NCI-H2029 (cell line): ENCODE data around the gene KSR2.

Experiments
- DNase-seq: peaks from one replicate; lab custom pipeline; 2025; lab: John Stamatoyannopoulos, UW

The KSR2 gene

DNA sequence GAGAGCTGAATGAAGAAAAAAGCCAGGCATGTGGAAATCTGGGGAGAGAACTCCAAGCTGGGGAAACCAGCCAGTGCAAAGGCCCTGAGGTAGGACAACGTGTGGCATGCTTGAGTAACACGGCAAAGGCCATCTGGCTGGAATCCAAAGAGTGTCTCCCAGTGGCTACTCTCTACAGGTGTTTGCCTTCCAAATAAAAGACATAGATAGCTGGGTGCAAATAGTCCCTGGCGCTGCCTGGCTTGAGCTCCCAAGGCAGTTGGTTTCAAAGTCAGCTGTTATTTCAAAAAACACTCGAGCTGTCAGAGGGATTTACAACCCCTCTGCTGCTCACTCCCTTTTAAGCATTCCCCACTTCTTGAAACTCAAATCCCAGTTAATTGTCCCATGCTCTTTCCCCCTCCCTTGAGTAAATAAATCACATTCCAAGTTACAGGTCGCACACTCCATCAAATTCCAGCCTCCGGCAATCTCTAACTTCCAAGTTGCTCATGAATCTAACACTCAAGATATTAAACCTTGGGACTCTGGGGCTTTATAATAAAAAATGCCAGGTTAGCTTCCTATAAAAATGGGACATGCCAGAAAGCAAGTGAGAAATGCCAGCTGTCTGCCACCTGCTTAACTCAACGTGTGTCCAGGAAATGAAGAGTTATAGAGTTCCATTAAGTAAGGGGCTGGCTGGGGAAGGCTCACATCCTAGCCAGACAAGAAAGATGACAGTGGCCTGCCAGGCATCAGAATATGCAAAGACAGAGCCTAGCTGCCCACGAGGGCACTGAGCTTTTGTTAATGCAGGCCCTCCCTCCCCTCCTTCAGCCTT is 473.7 kb downstream of the KSR2 start:
- DNase-seq: peak; percentile 53

DNA sequence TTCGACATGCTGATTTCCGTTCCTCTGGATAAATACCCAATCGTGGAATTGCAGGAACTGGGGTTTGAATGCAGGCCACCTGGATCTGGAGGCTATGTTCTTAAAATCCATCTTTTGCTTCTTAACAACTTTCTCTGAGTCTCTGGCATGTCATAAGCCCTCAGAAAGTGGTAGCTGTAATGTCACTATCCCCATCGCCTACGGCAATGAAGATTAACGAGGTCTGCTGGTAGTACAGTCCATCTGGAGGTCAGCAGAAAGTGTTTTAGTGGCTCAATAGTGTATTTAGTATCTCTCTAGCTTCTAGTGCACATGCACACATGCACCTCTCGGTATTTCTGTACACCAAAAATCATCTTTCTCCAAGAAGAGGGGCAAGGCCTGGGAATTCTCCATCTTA is 477.1 kb downstream of the KSR2 start:
- no peak for DNase-seq

DNA sequence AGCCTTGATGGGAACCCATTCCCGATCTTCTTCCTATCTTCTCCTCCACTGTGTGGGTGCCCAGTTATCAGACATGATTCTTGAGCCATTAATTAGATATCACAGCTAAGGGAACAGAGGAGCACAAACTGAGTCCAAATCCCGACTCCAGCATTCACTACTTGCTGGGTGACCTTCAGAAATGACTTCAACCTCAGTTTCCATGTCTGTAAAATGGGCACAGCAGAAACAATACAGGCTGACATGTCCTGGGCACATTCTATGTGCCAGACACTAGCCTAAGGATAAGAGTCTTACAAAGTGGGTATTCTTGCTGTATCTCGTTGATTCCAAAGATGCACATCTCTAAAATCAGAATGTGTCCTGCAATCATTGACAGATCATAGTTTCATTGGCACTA is 478.7 kb downstream of the KSR2 start:
- no peak for DNase-seq

DNA sequence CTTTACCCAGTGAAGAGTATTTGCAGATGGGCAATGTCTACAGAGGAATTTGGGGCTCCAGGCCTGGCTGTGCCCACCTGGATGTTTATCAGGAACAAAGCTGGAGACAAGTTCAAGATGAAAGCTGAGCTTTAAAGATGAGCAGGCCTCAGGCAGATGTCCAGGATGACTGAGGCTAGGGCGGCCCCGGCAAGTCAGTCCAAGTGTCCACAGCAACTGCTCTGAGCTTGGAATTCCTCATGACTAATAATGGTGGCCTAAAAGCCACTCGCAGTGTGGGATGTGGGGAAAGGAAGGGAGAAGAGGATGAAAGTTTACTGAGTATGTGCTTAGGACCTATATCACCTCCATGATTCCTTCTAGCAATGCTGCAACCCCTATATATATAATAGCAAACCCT is 479.1 kb downstream of the KSR2 start:
- no peak for DNase-seq

DNA sequence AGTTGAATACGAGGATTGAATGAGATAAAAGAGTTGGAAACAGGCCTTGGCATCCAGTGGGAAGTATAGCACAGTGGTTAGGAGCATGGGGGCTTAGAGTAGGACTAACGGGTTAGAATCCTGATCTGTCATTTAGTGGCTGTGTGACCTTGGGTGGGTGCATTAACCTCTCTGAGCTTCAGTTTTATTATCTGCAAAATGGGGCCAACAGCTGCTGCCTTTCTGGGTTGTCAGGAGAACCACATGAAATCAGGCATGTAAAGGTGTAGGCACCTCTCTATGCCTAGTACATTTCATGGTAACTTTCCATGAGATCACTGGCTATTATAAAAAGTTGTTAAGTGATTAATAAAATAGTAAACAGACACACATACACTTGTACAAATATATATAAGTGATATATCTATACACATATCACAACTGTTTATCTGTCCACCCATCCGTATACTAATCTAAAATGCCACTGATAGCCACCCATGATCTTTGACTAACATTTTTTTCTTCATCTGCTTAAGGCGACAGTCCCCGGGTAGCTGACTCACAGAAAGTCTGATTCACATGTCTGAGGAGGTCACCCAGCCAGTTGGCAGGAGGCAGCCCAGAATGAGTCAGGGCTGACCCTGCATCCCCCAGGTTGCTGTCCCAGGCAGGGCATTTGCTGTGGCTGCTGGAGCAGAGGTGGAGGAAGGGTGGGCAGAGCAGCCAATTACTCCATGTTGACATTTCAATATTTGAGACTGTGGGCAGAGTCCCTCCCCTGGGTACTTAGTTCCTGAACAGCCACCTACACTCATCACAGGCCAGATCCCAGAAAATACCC is 481.7 kb downstream of the KSR2 start:
- no peak for DNase-seq

DNA sequence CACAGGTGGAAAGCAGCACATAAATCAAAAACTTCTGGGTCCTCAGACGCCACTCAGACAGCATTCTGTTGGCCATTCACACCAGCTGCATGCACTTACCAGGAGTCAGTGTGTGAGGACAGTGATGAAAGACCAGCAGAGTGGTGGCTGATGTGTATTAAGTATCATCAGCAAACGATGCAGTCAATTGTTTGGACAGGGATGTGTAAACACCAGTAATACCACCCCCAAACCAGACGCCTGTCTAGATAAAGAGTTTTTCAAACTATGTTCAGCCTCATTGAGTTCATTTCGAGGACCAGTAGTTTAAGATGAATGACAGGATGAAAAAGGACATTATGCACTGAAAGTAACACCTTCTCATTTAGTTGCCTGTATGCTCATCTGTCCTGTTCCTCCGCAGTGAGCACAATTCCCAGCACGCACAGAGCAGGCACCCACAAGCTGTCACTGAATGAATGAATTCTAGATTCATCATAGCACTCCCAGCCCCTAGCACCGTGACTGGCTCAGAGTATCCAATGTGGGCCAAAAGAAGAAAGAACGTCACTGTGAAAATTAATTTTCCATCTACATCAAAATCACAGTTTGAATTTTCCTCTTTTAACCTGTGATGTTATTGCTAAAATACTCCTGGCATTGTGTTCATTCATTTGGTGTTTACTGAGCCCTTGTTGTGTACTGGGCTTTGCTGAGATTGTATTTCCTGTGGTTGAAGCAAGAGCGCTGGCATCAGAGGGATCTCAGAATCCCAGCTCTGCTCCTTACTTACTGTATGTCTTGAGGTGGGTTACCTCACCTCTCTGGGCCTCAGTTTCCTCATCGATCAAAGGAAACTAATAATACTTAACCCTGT is 482.6 kb downstream of the KSR2 start:
- DNase-seq: peak; percentile 95

DNA sequence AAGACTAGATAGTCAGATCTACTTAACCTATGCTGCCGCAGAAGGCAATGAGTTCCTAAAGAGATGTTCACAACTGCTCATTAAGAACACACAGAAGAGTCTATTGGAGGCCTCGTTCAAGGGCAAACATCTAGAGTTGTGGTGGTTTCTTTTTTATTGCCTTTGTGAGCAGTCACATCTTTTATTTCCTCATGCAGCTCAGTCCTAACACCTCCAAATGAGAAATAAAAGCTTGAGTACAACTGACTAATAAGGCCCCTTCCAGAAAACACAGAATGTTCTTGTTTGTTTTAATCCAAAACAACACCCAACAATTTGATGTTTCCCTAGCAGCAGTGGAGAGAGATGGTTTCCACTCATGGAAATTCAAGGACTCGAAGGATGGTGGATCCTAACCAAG is 483.9 kb downstream of the KSR2 start:
- no peak for DNase-seq

DNA sequence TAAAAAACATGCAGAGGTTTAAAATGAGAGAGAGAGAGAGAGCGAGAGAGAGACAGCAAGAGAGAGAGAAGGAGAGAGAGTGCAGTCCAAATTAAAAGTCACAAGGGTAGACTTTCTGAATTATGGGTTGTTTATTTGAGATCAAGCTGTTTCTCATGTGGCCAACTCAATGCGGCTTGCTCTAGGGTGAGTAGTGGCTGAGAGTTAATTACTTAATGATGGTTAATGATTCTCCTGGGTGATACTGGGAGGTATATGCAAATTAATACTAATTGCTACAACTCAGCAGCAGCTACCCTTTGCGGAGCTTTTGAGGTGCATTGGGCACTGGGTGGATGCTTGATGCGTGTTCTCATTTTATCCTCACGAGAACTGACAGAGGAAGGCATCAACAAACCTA is 485.3 kb downstream of the KSR2 start:
- no peak for DNase-seq

DNA sequence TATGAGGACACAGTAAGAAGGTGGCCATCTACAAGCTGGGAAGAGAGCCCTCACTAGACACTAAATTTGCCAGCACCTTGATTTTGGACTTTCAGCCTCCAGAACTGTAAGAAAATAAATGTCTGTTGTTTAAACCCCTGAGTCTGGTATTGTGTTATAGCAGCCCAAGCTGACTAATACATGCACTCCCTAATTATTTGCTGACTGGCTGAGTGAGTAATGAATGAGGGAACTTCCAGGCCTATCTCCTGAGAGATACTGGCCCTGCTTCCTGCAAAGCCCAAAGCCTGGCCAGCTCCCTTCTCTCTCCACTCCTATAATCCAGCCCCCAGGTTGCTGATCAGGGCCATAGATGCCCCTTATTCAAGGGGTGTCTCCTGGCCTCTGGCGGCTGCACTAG is 487.3 kb downstream of the KSR2 start:
- no peak for DNase-seq

DNA sequence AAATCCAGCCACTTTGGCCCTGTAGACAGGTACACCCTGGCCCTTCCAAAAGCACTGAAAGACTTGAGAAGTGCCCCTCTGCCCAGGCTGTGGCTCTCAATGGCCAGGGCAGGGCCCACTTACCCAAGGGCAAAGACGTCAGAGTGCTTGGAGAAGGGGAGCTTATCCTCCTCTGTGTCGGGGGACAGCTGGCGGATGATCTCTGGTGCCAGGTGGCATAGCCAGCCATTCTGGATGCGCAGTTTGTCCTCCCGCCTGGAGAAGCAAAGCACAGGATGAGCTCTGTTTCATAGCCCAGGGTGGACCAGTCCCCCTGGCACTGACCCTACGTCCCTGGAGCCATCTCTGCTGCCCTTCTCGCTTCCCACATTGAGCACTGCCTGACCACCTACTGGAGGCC is 492.4 kb downstream of the KSR2 start:
- DNase-seq: no peak

DNA sequence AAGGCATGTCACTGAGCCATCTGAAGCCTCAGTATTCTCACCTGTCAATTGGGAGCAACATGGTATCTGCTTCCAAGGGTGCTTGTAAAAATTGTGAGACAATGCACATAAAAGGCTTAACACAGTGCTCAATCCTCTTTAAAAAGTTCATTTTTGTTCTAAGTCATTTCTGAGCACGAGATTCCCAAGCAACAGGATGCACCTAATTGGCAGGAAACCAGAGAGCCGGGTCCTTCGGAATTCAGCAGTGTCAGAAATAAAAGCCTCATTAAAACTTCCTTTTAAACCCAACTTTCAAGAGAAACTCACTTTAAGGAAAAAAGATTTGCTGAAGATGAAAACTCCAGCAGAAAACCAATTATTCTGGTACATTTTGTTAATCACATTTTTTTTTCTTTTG is 494.9 kb downstream of the KSR2 start:
- no peak for DNase-seq

DNA sequence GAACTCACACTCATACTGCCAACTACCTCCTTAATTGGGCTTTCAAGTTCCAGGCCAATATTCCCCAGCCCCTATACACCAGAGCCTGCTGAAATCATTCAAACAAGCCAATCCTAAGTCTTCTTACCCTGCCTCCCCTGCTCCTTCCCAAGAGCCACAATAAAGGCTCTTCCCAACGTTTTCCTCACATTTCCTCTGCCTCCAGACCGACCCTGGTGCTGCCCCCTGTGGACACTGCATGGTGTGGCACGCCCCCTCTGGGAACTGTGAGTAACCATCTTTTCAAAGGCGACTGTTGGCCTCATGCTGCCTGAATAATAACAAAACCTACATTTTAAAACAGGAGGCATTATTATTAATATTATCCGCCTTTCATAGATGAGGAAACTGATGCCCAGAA is 495.8 kb downstream of the KSR2 start:
- no peak for DNase-seq

DNA sequence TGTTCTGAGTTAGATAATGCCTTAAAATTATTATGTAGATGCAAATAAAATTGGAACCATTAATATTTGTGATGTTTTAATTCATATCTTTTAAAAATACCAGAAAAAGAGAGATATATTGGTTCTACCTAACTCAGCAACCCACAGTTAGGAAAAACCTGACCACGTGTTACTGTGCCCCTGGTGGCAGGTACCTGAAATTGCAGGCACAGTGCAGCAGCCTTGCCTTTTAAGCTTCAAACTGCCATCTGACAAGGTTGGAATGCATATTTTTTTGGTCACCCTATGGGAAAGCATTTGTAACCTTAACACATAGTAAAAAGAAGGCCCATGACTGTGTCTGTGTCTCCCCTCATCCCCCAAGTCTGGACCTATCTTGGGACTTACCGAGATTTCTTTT is 498.0 kb downstream of the KSR2 start:
- DNase-seq: no peak

DNA sequence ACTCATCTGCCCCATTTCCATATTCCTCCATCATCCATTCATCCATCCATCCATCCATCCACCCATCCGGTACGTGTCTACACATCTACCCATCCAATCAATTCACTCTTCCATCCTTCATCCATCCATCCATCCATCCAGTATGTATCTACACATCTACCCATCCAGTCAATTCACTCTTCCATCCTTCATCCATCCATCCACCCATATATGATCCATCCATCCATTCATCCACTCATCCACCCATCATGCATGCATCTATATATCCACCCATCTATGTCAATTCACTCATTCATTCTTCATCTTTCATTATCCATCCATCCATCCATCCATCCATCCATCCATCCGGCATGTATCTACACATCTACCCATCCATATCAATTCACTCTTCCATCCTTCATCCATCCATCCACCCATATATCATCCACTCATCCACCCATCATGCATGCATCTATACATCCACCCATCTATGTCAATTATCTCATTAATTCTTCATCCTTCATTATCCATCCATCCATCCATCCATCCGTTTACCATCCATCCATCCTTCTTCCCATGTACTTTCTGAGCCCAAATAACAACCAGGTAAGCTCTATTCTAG is 498.8 kb downstream of the KSR2 start:
- DNase-seq: no peak

DNA sequence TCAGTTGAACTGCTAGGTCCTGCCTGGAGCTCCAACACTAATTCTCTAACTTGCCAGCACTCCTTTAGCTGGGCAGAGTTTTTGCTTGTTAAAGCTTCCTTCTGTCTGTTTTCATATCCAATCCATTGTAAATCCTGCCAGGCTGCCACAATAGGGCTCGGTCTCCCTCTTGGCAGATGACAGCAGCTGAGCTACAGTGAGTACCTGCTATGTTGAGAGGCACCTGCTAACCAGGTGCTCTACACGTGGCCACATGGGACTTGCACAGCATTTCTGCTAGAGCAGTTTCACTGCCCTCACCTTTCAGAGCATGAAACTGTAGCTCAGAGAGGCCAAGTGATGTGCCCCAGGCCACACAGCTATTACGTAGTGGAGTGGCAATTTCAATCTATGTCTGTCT is 500.8 kb downstream of the KSR2 start:
- peak; percentile 73 for DNase-seq

DNA sequence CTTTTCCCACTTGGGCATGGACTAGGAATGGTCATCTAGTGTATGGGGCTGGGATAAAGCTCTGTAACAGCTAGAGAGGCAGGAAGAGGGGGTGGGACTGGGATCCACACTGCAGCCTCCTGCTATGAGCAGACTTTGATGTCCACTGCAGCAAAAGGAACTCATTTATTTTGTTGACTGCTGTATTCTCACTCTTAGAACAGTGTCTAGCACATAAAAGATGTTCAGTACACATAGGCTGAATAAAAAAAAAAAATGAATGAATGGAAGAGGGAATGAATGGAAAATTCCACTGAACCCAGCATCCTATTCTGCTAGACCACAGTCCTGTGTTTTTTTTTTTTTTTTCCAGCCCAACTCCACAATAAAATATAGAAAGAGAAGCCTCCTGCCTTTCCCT is 501.2 kb downstream of the KSR2 start:
- no peak for DNase-seq

DNA sequence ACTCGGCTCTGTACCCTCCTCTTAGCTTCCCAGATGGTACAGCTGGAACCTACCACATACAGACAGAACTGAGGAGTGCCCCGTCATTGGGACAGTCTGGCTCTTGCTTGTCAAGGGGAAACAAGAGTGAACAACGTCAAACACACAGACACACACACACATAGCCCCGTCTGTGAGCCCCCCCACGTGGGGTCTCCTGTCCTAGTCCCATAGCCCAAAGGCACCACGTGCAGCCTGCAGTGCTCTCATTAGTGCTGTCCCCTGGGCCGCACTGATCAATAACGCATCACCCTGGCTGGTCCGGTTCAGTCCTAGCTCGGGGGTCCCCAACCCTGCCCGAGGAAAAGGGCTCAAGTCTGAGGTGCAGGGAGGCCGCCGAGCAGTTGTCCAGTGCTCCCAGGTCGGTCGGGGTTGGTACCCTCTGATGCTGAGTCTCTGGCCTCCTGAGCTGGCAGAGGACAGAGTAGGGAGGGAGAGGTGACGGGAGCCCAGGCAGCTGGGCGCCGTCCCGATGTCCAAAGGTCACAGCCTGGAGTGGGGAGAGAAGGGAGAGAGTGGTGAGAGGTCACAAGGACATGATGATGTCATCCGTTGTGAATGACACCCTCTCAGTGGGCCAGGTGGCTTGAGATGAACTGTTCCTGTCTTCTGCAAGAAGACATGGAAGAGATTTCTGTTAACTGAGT is 502.0 kb downstream of the KSR2 start:
- DNase-seq: no peak

DNA sequence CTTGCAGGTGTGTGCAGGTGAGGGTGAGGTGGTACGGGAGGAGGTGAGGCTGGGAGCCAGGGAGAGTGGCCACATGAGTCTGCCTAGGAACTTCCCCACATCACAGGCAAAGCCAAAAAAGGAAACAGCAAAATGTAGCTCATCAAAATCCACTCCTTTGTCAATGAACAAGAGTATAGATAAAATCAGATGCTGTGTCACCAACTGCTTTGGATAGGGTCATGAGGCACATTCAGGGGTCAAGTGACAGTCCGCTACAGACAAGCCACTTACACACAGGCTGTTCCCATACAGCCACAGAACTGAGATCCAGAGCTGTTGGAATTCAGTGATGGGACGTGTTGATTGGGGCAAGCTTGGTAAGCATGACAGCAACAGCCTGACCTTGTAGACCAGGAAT is 507.1 kb downstream of the KSR2 start:
- no peak for DNase-seq

DNA sequence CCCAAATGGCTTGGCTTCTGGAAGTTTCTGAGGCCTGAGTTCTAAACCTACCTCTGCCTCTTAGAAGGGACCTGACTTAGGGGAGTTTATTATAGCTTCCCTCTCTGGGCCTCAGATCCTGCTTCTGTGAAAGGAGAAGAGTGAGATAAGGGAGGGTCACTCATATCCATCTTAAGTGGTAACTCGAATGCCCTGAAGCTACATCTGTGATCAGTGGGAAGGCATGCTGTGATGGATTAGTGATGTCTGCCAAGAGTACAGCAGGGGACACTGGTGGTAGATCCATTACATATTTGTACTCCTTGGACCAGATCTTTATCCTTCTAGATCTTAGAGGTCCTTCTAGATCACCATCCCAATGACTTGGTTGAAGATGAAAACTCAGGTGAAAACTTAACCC is 509.6 kb downstream of the KSR2 start:
- DNase-seq: no peak

DNA sequence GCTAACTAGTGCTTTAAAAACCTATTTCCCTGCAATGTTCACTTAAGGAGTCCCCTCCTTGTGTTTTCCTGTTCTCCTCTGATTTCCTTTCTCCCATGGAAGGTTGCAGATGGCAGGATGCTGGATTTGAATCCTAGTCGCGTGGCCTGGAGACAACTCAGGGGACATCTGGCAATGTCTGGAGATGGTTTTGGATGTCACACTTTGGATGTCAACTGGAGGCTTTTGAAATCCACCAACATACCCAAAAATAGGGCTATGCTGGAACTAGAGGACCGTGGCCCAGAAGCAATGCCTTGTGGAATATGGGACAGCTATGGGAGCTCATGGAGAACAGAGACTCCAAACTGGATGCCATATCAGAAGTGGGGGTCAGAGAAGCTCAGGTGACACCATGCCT is 511.6 kb downstream of the KSR2 start:
- no peak for DNase-seq

DNA sequence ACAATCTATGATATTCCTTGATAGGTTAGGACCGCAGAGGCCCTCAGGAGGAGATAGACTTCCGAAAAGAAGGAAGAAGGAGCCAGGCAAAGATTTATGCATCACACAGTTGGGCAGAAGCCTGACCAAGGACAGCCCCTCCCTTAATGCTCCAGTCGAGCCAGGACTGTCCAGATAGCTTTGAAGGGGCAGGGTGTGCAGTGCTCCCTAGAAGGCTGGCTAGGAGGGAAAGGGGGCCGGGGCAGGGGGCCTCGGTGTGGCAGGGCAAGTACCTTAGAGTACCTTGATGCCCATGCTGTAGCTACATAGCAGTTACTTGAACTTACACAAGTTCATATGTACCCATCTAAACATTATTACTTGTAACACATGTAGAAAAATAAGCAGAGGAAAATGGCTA is 512.7 kb downstream of the KSR2 start:
- no peak for DNase-seq

DNA sequence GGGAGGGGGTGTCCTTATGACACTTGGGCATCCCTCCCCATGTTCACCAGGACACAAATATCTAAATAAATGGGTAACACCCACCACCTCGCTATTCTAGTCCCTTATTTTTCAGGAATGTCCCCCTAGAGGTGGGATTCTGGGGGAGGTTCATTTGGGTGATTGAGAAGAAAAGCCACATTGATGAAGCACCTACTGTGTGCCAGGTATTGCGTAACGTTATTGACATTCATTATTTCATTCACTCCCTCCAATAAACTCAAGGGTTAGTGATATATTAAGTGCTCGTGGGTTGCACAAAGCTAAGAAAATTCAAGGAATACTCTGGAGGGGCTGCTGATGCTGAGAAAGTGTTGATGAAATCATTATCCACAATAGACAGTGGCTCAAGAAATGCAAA is 514.8 kb downstream of the KSR2 start:
- DNase-seq: no peak
